Measurements from ENCODE around the gene RPL37.
"Not testable (repeated sequence)": the region's sequence is repeated elsewhere in the genome, so short reads cannot be mapped to it uniquely, and the experiment has no call there.

Gene RPL37
- total RNA-seq = 901 to 1,268 (median 1,088) reads per million in 4 donors

GRCh38 chr5:40834849-40835787, at the start of gene RPL37:
Gene RPL37 (minus strand): TSS chr5:40835222. CDS start chr5:40835185, 37 bp downstream.
- peak; percentile 76 to 98 (median 85) for DNase-seq

DNA sequence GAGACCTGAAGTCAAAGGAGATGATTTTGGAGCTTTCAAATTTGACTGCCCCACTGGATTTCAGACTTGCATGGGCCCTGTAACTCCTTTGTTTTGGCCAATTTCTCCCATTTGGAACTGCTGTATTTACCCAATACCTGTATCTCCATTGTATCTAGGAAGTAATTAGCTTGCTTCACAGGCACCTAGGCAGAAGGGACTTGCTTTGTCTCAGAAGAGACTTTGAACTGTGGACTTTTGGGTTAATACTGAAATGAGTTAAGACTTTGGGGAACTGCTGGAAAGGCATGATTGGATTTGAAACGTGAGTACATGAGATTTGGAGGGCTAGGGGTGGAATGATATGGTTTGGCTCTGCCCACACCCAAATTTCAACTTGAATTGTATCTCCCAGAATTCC, 48.0 kb upstream of the RPL37 start:
- DNase-seq = not testable (repeated sequence)

- no peak for DNase-seq
These were observed 47.3 kb upstream of the RPL37 start for GRCh38 chr5:40882291-40882690.

- peak in 1 of 5 donors; percentile 14 for DNase-seq
These were observed 44.3 kb upstream of the RPL37 start for GRCh38 chr5:40879163-40879942.

GRCh38 chr5:40877371-40877988, 42.5 kb upstream of the RPL37 start:
- DNase-seq = no peak

DNA sequence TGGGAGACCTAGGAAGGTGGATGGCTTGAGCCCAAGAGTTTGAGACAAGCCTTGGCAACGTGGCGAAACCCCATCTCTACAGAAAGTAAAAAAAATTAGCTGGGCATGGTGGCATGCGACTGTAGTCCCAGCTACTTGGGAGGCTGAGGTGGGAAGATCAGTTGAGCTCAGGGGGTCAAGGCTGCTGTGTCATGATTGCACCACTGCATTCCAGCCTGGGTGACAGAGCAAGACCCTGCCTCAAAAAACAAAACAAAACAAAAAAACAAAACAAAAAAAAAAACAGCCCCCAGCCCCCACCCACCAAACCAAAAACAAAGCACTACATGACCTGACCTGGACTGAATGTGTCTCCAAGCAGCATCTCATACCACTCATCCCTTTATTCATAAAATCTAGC, 40.9 kb upstream of the RPL37 start:
- DNase-seq = no peak

DNA sequence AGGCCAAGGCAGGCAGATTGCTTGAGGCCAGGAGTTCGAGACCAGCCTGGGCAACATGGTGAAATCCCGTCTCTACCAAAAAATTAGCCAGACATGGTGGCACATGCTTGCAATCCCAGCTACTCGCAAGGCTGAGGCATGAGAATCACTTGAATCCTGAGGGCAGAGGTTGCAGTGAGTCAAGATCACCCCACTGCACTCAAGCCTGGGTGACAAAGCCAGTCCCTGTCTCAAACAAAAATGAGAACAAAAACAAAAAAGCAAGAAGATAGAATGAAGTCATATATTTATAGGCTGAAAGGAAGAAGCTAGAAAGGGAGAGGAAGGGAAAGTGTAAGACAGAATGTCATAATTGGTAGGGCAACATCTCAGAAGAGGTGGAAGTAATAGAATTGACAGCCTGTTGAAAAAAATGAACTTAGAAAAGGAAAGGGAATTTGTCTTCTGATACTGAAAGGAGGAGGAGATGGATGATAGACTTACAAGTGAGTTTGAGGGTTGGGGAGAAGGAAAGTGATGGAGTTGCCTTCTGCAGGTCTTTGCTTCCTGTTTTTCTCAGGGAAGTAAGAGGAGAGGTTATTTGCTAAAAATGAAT, 38.4 kb upstream of the RPL37 start:
- no peak for DNase-seq

GRCh38 chr5:40872253-40872652, 37.2 kb upstream of the RPL37 start:
- DNase-seq = not testable (repeated sequence)

DNA sequence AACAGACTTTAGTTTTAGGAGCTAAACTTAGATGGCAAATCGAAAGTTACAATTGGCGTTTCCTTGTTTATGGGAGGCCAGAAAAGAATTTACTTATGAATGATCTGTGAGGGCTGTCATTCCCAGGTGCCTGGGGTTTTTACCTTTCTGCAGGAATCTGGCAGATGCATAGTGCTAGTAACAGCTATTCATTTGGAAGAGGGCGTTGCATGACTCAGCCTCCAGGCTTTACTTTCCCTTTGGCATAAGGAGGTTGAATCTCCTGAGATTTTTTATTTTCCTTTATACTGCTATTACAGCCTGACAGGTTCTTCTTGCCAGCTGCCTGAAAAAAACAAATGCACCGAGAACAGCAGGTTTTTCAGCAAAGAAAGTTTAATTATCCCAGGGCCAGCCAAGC, 36.2 kb upstream of the RPL37 start:
- DNase-seq = no peak

GRCh38 chr5:40869384-40869783, 34.4 kb upstream of the RPL37 start:
- no peak for DNase-seq

- DNase-seq = no peak
These were observed 31.8 kb upstream of the RPL37 start for GRCh38 chr5:40866844-40867243.

DNA sequence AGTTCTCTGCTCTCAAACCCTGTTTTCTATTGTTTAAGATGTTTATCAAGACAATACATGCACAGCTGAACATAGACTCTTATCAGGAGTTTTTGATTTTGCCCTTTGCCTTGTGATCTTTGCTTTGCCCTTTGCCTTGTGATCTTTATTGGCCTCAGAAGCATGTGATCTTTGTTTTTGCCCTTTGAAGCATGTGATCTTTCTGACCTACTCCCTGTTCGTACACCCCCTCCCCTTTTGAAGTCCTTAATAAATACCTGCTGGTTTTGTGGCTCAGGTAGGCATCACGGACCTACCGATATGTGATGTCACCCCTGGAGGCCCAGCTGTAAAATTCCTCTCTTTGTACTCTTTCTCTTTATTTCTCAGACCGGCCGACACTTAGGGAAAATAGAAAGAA, 30.0 kb upstream of the RPL37 start:
- DNase-seq = not testable (repeated sequence)

DNA sequence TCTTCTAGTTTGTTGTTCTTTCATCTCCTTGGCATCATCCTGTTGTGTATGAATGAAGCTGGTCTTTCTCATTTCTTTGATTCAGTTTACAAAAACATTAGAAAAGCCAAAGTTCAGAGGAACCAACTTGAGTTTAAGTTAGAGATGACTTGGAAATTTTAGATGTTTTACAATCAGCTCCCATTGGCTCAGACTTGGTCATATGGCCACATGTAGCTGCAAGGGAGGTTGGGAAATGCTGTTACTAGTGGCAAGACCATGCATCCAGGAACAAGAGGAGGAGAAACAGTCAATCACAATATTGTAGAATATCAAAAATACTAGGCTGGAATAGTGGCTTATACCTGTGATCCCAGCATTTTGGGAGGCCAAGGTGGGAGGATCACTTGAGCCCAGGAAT, 25.7 kb upstream of the RPL37 start:
- no peak for DNase-seq

DNA sequence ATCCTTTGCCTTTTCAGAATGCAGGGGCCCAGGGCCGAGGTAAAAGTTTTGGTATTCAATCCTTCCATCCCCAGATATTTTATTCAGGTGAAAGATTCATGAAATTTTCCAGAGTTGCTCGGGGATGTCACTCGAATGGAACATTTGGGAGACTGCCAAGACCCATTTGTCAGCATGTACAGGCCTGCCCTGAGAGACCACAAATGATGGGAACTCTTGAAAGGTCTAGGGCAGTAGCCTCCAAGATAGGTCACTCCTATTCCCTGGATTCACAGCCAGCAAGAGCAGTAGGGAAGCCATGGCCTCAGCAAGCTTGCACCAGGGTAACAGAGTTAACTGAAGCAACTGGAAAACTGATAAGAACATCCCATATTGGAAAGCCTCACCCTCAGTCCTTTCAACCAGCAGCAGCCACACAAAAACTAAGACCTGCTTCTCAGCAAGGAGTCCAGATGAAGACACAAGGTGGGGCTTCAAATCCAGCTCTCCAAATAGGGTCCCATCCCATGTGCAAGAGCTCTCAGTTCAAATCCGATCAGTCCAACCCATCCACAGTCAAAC, 18.7 kb upstream of the RPL37 start:
- DNase-seq = no peak

GRCh38 chr5:40847525-40847924, 12.5 kb upstream of the RPL37 start:
- no peak for DNase-seq

DNA sequence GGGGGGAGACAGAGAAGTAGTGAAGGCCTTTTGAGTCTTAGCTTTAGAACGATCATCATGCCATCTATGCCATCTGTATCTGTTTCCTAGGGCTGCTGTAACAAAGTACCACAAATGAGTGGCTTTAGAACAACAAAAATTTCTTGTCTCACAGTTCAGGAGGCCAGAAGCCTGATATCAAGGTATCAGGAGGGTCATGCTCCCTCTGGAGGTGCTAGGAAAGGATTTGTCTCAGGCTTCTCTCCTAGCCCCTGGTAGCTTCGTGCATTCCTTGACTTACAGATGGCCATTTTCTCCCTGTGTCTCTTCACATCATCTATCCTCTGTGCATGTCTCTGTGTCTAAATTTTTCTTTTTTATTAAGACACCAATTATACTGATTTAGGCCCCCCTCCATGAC, 11.3 kb upstream of the RPL37 start:
- no peak for DNase-seq

DNA sequence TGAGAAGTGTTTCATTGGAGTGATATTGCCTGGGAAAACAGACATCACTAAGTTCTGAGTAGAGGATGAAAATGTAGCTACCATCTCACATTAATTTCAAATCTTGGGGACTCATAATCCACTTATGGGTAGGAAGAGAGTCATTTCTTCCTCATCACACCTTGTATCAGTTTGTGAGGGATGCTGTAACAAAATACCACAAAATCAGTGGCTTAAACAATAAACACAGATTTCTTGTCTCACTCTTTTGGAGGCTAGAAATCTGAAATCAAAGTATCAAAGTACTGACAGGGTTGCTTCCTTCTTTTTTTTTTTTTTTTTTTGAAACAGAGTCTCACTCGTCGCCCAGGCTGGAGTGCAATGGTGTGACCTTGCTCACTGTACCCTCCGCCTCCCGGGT, 9.5 kb upstream of the RPL37 start:
- DNase-seq = no peak

DNA sequence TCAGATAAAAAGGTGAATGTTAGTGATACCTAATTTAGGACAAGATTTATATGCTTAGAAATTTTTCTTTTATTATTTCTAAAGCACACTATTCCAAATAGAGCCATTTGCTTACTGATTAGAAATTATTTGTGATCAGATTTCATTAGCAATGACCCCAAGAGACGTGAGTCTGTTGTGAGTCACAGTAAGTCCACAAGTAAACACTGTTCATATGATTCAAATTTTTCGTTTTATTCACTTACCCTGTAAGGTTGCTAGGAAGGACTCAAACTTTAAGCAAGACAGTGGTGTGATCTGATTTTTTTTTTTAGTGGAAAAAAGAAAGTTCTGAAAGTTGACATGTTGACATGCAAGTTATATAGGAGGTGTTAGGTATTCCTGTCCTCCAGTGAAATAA, 7.3 kb upstream of the RPL37 start:
- DNase-seq = no peak

GRCh38 chr5:40841068-40841805, 6.2 kb upstream of the RPL37 start, which contains the start of gene CARD6:
Gene CARD6 (plus strand): TSS chr5:40841367. CDS start chr5:40841383, 16 bp downstream.
- DNase-seq = peak in 1 of 5 donors; percentile 55

- DNase-seq = peak in 2 of 5 donors; percentile 7 to 32
These were observed 3.1 kb upstream of the RPL37 start for GRCh38 chr5:40838086-40838485.

GRCh38 chr5:40834391-40834848, 602 bp downstream of the RPL37 start:
- DNase-seq = peak; percentile 22 to 71 (median 54)

Data from T-helper 1 cell (primary cell).